Bronchial epithelial cell (primary cell): ENCODE measurements around the gene PC. TPM values are rescaled to one million over a fixed set of nuclear protein-coding genes. Genes with fewer than 3 reads are reported as not detected.

Experiments
- DNase-seq: peaks from one replicate; pipeline ENCODE4 v3.0.0-alpha.2; 2010; ENCODE audit warnings: low read depth
- FAIRE-seq: peaks from 2 replicates; lab custom pipeline; 2011; peaks lifted over from hg19 to GRCh38; lab: Jason Lieb, UNC
- H3K27me3 ChIP-seq: 2 replicates; pipeline ENCODE4 v1.5.1; 2011; ENCODE audit warnings: low read length; ENCODE audit not compliant: control insufficient read depth, insufficient read depth
- H3K36me3 ChIP-seq: 2 replicates; pipeline ENCODE4 v1.5.1; 2011; ENCODE audit warnings: low read length; ENCODE audit not compliant: control insufficient read depth, insufficient read depth
- H3K4me3 ChIP-seq: 2 replicates; pipeline ENCODE4 v1.5.1; 2011; ENCODE audit warnings: mild to moderate bottlenecking, low read depth, low read length, control low read depth
- total RNA-seq: library from RNA; depleted of rRNA; stranded (reverse); fragments of >200 nt; gene quantifications from 2 replicates; pipeline ENCODE4 v1.2.1, GENCODE V29; 2014
- TF ChIP-seq, protein P1 (sequence below): IDR thresholded peaks from 2 replicates; pipeline ENCODE4 v1.5.1; 2011; ENCODE audit warnings: mild to moderate bottlenecking, moderate library complexity, low read length, control low read depth, inconsistent platforms; ENCODE audit not compliant: insufficient read depth, severe bottlenecking

Gene PC
- total RNA-seq, 1 donor from 2014 or later = 14.2 TPM

DNA sequence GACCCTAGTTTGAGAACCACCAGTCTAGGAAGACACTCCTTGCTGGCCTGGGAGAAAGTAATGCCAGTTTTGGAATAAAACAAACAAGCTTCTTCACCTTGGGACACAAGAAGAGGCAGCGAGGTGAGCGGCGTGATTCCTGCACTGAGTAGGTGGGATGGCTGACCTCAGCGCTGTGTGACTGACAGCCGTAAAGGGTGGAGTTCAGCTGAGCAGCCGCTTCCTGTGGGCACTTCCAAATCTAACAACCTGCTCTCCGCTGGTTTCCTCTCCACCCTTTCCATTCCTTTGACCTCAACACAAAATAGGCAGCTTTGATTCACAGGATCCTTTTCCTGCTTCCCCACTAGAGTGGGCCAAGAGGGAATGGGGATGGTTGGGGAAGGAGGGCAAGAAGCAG lies 45.8 kb downstream of the PC start:
- no peaks in the 10 kb centered on the region for H3K27me3 ChIP-seq
- FAIRE-seq = no peak
- H3K36me3 ChIP-seq = no peaks in the 10 kb centered on the region
- no peak for DNase-seq
- no peak overlapping the region for H3K4me3 ChIP-seq
- TF ChIP-seq, protein P1, sequence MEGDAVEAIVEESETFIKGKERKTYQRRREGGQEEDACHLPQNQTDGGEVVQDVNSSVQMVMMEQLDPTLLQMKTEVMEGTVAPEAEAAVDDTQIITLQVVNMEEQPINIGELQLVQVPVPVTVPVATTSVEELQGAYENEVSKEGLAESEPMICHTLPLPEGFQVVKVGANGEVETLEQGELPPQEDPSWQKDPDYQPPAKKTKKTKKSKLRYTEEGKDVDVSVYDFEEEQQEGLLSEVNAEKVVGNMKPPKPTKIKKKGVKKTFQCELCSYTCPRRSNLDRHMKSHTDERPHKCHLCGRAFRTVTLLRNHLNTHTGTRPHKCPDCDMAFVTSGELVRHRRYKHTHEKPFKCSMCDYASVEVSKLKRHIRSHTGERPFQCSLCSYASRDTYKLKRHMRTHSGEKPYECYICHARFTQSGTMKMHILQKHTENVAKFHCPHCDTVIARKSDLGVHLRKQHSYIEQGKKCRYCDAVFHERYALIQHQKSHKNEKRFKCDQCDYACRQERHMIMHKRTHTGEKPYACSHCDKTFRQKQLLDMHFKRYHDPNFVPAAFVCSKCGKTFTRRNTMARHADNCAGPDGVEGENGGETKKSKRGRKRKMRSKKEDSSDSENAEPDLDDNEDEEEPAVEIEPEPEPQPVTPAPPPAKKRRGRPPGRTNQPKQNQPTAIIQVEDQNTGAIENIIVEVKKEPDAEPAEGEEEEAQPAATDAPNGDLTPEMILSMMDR = no peak

DNA sequence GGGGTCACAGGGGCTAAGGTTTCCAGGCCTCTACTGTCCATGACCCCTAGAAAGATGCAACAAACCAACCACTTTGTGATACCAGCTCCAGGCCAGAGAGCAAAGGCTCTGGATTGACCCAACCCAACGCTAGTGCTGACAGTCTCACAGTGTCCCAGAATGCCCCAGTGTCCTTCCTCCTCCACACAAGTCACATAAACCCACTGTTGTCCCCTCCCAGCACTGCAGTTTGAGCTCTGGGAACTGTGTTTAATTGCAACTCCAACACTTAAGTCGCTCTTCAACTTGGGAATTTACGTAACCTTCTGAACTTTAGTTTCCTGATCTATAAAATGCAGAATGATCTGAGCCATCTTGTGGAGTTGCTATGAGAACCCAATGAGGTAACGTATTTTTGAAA lies 47.5 kb downstream of the PC start:
- no peak overlapping the region for H3K4me3 ChIP-seq
- no peak for DNase-seq
- TF ChIP-seq, protein P1 = no peak
- no peaks in the 10 kb centered on the region for H3K36me3 ChIP-seq
- H3K27me3 ChIP-seq = no peaks in the 10 kb centered on the region
- no peak for FAIRE-seq

GRCh38 chr11:66910016-66910415 lies 48.2 kb downstream of the PC start:
- TF ChIP-seq, protein P1 = no peak
- no peak for DNase-seq
- H3K27me3 ChIP-seq = no peaks in the 10 kb centered on the region
- FAIRE-seq = no peak
- H3K4me3 ChIP-seq = no peak overlapping the region
- H3K36me3 ChIP-seq = no peaks in the 10 kb centered on the region

- Histone ChIP-seq H3K27me3 (no peaks in the 10 kb centered on the region), H3K4me3 (no peak overlapping the region), H3K36me3 (no peaks in the 10 kb centered on the region)
- TF ChIP-seq, protein P1 = no peak
- FAIRE-seq (no peak), DNase-seq (no peak)
Measured at GRCh38 chr11:66909181-66909580, 49.0 kb downstream of the PC start.

- TF ChIP-seq, protein P1 = no peak
- no peak for FAIRE-seq
Measured at GRCh38 chr11:66907751-66908630, 50.2 kb downstream of the PC start.

More at GRCh38 chr11:66907751-66908630, 50.2 kb downstream of the PC start:
- DNase-seq = no peak
- Histone ChIP-seq H3K27me3 (no peaks in the 10 kb centered on the region), H3K36me3 (no peaks in the 10 kb centered on the region), H3K4me3 (no peak overlapping the region)
